NCI-H1417 (cell line): ENCODE measurements around the gene GOLGA6L7.
"Not testable (repeated sequence)": the region's sequence is repeated elsewhere in the genome, so short reads cannot be mapped to it uniquely, and the experiment has no call there.

Source experiments
- DNase-seq, 3 experiments: peaks; one replicate each; lab custom pipeline; 2025; lab: John Stamatoyannopoulos, UW

GOLGA6L7 gene

GRCh38 chr15:28844147-28844546 is 4.3 kb downstream of the GOLGA6L7 start:
- not testable (repeated sequence) for DNase-seq

DNA sequence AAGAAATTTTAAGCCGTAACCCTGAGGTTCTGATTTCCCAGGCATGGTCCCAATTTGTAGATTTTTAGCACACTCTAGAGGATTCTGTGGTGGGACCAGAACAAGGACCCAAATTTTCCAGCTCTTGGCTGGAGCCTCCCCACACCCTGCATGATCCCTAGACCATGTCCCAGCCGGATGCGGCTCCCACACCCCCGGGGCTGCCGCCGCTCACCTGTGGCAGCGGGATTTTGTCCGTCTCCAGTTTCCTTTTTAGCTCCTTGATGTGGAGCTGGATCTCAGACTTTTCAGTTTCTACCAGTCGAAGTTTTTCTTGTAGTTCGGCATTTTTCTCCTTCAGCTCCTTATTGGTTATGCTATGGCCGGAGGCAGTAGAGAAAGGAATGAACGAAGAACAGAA is 4.9 kb downstream of the GOLGA6L7 start:
- not testable (repeated sequence) for DNase-seq

- DNase-seq, result not testable (repeated sequence)
Measured at GRCh38 chr15:28842210-28842609, 6.2 kb downstream of the GOLGA6L7 start.

DNA sequence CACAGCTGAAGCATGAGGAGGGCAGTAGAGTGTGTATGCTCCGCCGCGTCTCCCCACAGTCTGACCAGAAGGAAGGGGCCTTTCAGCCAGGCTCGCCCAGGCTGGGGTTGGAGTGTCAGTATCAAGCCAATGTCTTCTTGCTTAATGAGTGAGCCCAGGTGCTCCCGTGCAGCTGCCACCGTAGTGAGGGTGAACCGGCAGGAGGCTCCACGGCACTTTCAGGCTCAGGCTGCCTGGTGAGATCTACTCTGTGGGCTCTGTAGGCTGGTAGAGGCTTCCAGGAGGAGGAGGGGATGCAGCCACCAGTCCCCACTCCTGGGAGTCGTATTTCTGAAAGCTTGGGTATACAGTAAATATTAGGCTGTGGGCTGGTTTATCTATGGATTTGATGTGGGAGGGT is 8.2 kb downstream of the GOLGA6L7 start:
- DNase-seq, result not testable (repeated sequence)

DNA sequence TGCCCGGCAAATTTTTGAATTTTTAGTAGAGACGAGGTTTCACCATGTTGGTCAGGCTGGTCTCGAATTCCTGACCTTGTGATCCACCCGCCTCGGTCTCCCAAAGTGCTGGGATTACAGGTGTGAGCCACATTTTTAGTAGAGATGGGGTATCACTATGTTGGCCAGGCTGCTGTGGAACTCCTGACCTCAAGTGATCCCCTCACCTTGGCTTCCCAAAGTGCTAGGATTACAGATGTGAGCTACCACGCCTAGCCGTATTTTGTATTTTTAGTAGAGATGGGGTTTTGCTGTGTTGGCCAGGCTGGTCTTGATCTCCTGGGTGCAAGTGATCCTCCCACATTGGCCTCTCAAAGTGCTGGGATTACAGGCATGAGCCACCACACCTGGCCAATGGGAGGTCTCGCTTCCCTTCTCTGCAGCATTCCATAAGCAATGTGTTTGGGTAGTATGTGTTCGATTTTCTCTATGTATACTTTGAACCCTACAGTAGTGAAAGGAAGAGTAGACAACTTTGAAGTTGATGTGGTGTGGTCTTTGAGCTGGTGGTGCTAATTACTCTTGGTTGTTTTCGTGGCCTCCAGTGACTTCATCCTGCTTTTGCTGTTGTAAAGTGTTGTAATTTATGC is 13.4 kb downstream of the GOLGA6L7 start:
- DNase-seq, result not testable (repeated sequence)

GRCh38 chr15:28831897-28832587 is 16.4 kb downstream of the GOLGA6L7 start:
- DNase-seq, result peak; percentile 81 to 98 (median 96)

- not testable (repeated sequence) for DNase-seq
Measured at GRCh38 chr15:28821420-28821819, 27.0 kb downstream of the GOLGA6L7 start.

GRCh38 chr15:28819930-28820295 is 28.5 kb downstream of the GOLGA6L7 start:
- DNase-seq, result not testable (repeated sequence)

DNA sequence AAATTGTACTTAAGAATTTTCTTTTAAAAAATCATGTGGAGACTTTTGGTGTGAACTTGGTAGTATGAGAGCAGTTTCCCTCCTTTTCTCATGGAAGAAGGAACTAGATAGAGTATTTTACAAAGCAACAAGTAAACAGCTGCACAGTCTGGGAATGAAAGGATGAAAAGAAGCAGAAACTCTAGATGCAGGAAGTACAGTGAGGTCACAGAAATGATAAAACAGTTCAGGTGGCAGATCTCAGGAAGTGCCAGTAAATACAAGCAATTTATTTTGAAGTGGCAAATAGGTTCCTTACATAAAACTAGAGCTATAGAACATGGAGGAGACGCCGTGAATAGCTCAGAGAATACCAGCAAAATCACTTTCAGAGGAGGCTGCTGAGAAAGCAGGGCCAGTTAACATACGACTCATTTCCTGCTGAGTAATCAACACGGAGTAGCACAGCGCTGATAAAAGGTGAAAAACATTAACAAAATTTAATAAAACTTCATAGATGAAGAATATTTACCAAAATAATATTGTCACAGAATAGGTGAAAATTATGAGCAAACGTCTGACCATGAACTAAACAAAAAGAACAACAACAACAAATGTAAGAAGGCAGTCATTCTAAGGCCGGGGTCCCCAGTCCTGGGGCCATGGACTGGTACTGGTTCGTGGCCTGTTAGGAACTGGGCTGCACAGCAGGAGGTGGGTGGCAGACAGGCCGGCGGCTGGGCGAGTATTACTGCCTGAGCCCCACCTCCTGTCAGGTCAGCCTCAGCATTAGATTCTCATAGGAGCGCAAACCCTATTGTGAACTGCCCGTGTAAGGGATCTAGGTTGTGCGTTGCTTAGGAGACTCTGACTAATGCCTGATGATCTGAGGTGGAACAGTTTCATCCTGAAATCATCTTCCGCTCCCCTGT is 29.2 kb downstream of the GOLGA6L7 start:
- not testable (repeated sequence) for DNase-seq

- not testable (repeated sequence) for DNase-seq
Measured at GRCh38 chr15:28818168-28818567, 30.3 kb downstream of the GOLGA6L7 start.

DNA sequence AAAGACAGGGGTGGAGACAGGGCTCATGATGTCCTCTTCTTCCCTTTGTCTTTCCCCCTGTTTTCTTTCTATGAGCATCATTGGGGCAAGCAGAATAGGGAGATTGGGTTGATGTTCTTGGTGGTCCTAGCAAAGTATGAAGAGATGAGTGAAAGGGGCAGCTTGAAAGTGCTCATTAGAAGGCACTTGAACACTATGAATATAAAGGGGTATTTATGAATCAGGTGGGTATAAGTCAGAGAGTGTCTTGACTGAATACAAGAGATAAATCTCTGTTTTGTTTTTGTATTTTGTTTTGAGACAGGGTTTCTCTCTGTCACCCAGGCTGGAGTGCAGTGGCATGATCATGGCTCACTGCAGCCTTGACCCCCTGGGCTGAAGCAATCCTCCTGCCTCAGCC is 34.4 kb downstream of the GOLGA6L7 start:
- not testable (repeated sequence) for DNase-seq

GRCh38 chr15:28813392-28813791 is 35.1 kb downstream of the GOLGA6L7 start:
- not testable (repeated sequence) for DNase-seq

GRCh38 chr15:28811852-28812550 is 36.4 kb downstream of the GOLGA6L7 start:
- not testable (repeated sequence) for DNase-seq

DNA sequence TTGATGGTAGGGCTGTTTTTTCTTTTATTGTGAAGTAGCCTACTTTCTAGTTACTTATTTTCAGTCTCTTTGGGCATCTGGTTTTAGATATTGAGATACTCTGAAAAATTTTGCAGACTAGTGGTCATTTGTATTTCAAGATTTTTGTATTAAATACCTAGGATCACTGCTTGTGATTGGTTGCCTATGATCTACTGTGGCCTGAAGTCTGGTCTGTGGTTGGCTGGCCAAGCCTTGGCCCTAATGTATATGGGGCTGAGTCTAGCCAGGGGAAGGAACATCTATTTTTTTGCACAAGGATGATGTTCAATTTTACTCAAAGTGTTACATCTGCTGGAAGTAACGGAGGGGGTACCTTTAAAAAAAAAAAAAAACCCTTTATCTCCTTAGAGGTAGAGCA is 38.0 kb downstream of the GOLGA6L7 start:
- not testable (repeated sequence) for DNase-seq

DNA sequence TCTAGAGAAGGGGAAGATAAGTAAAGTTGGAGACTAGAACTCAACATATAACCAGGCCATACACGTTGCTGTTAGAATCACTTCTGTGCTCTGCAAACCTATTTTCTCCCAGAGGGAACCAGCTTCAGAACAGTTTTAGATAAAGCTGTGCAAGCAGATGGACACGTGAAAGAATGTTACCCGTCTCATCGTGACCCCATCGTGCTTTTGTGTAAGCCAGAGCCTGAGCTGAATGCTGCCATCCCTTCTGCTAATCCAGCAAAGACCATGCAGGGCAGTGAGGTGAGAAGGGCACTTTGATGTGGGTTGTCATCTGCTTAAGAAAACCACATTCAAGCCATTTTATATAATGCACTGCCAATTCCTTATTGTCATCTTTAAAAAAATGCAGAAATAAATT is 40.3 kb downstream of the GOLGA6L7 start:
- DNase-seq, result not testable (repeated sequence)

GRCh38 chr15:28800366-28800765 is 48.1 kb downstream of the GOLGA6L7 start:
- DNase-seq, result peak; percentile 21 to 95 (median 52)

DNA sequence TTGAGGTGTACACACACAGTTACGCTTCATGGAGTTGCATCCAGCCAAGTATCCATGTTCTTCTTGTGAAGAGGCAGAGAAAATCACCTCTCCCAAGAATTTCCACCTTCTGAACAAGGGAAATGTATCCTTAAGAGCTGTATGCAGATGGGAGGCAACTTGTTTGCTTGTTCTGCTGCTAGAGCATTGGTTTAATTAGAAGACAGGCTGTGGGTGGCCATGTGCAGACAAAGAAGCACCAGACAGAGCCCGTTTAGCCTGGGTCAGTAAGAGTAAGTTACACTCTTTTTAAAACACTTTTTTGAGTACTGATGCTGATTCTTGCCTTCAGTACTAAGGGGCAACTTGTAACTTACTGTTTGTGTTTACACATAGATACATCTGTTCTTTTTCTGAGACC is 50.2 kb downstream of the GOLGA6L7 start:
- DNase-seq, result peak; percentile 1 to 63 (median 7)

DNA sequence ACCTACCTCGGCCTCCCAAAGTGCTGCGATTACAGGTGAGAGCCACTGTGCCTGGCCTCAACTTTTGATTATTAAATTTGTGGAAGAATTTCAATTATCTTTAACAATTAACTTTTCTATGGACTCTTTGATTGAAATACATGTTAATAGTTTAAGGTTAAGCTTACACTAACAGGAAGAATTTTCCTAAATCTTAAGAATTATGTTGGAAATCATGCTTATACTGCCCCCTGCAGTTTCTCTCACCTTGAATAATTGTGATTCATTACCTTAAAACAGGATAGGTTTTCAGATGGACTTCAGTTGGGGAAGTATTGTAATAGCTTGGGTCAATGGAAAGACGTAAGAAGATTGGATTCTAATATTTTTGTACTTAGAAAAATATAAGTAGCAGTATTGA is 54.2 kb downstream of the GOLGA6L7 start:
- DNase-seq, result peak in 2 of 3 experiments; percentile 7 to 14
